Activated CD8-positive, alpha-beta memory T cell treated with anti-CD3 and anti-CD28 coated beads, Interleukin-2, amount 50 U/mL, for 1 hour (primary cell): ENCODE results near the gene GGCX.

Source experiments
- DNase-seq: peaks from one replicate; pipeline ENCODE4 v3.0.0-alpha.2; 2020; ENCODE audit errors: extremely low read depth

GGCX gene

DNA sequence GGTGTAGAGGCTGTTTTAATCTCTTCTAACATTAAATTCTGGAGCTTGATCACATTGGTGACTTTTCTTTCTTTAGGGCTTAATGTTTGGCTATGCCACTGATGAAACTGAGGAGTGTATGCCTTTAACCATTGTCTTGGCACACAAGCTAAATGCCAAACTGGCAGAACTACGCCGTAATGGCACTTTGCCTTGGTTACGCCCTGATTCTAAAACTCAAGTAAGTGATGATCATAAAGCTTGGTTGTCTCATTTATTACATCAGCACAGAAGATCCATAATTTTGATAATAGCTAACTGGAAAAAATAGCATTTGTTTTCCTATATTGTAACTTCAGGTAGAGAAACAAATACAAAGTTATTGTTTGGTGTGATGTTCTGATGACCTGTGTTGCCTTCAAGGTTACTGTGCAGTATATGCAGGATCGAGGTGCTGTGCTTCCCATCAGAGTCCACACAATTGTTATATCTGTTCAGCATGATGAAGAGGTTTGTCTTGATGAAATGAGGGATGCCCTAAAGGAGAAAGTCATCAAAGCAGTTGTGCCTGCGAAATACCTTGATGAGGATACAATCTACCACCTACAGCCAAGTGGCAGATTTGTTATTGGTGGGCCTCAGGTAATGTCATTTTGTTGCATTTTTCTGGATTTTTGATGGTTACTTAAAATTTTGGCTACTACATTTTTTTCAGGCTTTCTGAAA is 19.4 kb downstream of the GGCX start:
- no peak for DNase-seq

DNA sequence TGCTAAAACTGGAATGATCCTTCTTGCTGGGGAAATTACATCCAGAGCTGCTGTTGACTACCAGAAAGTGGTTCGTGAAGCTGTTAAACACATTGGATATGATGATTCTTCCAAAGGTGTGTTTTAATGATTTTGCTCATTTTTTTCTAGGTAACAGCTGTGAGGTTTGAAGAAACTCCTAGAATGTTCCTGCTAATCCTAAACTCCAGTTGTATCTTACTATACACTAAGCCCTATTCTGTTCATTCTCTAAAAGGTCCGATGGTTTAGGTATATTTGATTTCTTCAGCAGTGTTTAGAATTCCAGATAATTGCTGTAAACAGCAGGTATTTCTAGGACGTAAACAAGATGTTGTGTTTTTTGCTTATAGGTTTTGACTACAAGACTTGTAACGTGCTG is 20.0 kb downstream of the GGCX start:
- no peak for DNase-seq

DNA sequence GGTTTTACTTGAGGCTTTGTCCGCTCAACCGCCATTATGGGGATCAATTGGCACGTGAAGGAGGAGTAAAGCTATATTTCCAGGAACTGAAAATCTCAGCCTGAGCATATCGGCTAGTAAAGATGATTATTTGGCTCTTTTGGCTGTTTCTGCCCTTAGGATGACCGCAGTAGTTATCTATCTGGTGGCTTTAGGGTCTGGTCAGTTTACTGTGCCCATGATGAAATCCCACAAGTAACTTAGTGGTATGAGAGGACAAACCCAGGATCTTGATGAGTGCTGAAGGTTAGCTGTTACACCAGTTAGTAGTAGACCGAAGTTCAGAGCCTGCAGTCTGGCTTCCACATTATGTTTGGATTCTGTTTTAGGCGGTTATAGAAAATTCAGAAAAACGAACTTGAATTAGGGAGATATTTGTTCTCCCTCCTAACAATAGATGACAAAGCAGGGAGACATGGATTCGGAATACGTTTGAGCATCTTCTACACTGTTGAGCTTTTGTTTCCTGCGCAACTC is 21.1 kb downstream of the GGCX start:
- no peak for DNase-seq

DNA sequence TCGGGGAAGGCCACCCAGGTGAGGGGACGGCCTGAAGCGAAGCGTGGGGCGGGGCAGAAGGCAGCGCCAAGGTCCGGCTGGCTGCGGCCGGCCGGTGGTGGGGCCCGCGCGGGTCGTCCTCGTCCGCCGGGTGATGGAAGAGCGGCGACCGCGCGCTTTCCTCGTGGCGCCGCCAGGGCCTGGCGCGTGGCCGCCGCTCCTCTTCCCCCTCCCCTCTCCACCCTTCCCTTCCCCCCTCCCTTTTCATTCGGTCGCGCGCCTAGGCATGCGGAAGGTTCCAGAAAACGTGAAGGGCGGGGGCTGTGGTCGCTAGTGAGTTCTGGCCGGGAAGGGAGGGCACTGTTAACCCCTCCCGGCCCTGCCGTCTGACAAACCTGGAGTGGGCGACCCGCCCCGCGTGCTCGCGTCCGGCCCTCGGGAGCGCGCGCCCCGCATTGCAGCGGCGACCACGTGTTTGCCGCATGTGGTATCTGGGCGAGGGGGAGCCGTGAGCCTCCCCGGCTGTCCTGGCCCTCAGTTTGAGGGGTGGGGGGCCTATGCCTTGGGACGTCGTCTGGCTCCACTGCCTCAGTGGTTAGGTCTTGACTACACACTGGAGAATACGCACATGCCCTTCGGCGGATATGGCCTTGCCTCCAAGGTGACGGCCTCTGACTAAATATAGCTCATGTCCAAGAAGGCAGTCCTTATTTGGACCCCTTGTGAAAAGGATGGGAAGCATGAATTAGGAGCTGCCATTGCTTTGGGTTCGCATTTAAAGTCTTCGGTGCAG is 21.7 kb downstream of the GGCX start:
- DNase-seq = no peak

DNA sequence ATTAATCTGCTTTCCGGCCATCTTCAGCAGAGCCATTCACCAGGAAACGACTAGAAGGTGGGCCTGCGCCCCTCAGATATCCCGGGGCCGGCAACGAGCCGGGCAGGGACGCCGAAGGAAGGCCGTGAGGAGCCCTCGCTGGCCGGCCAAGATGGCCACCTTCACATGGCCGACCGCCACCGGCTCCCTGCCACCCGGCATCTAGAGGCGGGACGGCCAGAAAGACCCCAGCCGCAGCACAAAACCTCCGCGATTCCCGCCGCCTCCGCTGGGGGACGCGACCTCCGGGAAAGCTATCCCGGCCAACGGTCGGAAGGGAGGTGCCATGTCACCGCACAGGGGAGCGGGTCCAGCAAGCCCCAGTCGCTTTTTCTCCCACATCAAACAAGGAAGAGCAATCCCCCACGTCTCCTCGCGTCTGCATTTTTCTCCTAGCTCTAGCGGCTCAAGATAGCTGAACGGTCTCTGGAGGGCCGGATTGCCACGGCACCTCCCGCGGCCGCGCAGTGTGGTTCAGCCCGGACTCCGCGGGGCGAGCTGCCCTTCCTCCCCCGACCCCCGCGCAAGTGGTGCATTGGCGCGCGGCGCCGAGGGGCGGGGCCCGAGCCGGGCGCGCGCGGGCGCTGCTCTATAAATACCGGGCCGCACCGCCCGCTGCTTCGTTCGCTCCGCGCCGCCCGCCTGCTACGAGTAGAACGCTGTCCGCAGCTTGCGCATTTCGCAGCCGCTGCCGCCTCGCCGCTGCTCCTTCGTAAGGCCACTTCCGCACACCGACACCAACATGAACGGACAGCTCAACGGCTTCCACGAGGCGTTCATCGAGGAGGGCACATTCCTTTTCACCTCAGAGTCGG is 22.6 kb downstream of the GGCX start, which contains the start of gene MAT2A:
TSS of gene MAT2A (plus strand) at position 662 of the 854 bp plus-strand sequence. CDS start at position 782, 120 bp downstream.
- DNase-seq = peak; percentile 65

DNA sequence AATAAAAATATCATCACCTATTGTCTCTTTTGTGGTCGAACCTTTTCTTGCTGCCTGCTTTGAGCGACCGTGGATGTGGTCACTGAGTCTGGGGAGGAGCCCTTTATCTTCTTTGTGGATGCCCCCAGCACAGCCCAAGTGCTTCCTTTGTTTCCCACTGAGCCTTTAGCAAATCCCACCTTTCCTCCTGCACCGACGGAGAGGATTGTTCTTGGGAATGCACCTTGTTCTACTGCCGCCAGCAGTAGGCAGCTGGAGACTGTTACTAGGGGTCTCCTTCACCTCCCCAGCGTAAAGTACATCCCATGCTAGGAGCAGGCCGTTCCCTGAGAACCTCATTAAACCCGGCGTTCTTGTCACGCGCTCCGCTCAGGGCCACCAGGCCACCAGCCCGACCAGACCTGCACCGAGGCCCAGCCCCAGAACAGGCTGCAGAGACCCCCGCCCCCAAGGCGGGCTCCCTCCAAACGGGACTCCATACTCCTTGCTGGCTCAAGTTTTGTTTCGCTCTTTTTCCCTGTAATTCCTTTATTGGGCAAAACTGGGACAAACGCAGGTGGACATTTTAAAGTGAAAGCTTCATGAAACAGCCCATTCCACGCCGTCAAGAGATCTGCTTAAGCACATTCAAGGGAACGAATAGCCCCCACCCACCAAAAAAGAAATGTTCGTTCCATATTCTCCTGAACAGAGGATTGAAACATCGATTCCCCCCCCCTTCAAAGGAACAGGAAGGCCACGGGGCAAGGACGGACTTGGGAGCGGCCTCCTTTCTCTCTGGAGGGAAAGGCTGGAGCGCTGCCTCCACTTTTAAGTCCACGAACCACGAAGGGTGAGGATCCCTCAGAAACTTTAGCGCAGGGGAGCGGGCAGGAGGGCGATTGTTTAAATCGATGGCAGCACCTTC is 23.4 kb downstream of the GGCX start:
- DNase-seq = no peak

DNA sequence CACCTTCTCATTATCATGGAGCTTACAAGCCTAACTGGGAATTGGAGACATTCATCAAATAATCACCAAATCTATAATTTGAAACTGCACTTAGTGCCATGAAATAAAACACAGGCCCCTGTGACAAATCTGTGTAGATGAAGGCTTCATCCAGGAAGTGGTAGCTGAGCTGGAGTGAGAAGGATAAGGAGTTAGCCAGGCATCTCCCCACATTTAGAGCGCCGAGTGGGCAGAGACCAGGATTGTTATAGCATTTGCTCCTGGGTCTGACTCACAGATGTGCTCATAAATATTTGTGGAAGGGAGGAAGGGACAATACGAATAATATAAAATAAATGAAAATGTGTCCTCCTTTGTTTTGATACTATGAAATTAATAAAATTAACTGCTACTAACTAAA is 24.8 kb downstream of the GGCX start:
- no peak for DNase-seq

DNA sequence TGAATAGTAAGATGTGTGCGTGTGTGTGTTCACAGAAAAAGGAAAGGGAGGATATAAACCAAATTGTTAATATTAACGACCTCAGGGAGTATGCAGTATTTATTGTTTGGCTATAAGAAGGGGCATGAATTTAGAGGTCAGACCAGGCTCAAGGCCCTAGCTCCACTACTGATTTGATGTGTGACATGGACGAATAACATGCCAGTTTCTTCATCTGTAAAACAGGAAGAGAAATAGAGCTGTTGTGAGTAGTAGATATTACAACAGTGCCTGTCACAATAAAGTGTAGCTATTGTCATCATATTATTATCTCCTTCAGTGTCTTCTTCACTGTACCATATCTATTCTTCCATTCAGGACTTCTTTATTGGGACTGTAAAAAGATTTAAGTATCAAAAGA is 26.4 kb downstream of the GGCX start:
- no peak for DNase-seq

DNA sequence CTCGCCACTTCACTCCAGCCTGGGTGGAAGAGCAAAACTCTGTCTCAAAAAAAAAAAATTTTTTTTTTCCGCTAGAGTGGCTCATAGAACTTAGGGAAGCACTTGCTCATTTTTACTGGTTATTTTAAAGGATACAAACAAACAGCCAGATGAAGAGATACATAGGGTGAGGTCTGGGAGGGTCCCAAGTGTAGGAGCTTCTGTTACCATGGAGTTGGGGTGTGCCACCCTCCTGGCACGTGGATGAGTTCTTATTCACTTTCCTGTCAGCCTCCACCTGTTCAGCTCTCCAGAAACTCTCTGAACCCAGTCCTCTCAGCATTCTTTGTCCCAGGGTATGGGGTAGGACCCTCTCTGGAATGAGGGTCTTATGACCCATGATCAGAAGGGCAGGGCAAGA is 27.2 kb downstream of the GGCX start:
- no peak for DNase-seq

DNA sequence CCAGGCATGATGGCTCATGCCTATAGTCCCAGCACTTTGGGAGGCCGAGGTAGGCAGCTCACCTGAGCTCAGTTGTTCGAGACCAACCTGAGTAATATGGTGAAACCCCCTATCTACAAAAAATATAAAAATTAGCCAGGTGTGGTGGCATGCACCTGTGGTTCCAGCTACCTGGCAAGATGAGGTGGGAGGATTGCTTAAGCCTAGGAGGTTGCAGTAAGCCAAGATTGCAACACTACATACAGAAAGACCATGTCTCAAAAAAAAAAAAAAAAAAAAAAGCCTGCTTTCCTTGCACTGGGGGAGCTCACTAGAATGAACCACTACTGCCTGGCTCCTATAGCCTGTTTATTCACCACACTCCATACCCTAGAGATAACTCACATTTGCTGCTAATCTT is 29.7 kb downstream of the GGCX start:
- no peak for DNase-seq

DNA sequence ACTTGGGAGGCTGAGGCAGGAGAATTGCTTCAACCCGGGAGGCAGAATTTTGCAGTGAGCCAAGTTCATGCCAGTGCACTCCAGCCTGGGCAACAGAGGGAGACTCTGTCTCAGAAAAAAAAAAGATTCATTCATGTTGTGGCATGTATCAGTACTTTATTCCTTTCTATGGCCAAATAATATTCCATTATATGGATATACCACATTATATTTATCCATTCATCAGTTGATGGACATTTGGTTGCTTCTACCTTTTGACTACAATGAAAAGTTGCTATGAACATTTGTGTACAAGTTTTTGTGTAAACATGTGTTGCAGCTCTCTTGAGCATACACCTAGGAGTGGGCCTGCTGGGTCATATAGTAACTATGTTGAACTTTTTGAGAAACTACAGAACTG is 31.5 kb downstream of the GGCX start:
- no peak for DNase-seq

DNA sequence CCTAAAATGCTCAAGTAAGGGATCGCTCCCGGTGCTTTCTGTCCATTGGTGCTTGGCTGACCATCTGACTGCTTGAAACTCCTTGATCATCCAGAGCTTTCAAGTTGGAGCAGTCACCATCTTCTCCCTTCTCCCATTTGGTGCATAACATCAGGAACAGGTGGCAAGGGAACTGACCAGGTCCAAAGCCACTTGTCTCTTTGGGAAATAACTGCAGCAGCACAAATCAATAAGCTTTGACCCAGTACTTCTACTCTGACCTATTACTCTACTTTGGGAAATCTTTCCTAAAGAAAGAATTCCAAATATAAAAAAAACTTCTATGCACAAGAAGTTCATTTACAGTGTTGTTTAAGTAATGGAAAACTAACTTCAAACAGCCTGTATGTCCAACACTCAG is 32.9 kb downstream of the GGCX start:
- no peak for DNase-seq

DNA sequence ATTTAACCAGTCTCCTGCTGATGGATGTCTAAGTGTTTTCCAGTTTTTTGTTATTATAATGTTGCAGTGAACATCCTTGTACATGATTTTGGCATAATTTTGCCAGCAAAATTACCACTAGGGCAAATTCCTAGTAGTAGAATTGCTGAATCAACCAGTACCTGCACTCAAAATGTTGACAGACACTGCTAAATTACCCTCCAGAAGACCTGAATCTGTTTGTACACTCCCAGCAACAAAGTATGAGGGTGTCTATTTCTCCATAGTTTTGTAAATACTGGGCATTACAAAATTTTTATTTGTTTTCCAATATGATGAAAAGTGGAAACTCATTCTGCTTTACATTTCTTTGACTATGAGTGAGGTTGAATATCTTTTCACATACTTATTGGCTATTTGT is 33.5 kb downstream of the GGCX start:
- DNase-seq = no peak

DNA sequence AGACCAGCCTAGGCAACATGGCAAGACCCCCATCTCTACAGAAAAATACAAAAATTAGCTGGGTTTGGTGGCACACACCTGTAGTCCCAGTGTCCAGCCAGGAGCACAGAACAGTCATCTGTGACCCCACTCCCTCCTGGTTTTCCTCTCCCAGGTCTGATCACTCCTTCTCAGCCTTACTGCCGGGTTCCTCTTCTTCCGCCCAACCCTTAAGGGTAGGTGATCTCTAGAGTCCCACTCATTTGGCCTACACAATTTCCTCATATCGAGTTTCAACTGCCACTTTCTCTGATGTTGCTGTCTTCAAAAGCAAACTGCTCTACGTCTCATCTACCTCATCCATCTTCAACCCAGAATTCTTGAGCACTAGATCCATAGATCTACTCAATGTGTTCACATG is 35.7 kb downstream of the GGCX start:
- DNase-seq = no peak

DNA sequence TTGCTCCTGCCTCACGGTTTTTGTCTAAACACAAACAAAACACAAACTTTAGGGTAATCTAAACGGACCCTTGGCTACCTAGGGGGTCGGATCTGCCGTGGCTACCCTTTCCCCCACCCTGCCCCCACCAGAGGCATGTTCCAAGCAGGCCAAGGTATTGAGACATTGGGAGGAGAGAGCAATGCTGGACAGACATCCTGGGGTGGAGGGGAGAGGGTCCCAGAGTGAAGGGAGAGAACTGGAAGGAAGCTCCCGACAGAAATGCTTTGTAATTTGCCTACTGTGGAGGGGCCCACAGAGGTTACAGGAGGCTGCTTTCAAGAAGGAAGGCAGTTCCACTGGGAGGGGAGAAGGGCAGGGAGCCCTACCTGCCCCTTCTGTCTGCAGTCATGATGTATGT is 36.3 kb downstream of the GGCX start:
- no peak for DNase-seq

DNA sequence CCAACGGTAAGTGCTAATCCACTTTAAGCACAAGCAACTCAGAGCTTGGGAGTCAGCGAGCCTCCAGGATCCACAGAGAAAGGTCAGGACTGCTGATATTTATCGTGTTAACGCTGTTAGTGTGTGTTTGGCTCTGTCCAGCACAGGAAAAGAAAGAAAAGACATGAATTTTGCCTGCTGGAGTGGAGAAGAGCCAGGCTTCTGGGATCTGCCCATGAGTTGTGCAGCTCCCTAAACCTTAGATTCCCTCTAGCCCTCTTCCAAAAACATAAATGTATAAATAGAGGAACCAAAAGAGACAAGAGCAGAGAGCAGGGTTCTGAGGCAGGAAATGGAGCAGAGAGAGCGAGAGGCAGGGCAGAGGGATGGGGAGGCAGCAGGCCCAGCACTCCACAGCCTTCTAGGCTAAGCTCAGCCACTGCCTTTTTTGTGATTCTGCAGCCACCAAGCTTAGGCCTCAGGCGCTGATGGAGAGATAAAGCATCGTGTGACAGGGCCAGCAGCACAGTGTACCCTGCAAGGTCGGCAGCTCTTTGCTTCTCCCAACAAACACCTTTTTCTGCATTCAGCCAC is 36.9 kb downstream of the GGCX start:
- DNase-seq = no peak

DNA sequence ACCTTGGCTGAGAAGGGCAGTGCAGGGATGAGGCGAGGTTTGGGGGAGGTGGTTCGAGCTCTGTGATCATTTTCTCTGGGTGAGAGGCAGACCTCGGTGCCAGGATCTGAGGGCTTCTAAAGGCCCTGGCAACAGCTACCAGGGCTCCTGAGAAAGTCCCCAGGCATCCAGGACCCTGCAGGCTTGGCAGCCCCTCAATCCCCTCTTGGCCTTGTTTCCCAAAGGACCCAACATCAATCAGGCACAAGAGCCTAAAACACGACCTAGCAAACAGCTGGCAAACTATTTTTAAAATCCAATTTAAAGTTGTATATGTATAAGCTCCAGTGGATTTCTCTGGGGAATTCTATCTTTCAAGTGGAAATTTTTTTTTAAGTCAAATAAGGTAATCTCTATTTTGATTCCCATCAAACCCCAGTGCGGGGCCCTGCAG is 37.4 kb downstream of the GGCX start:
- no peak for DNase-seq

DNA sequence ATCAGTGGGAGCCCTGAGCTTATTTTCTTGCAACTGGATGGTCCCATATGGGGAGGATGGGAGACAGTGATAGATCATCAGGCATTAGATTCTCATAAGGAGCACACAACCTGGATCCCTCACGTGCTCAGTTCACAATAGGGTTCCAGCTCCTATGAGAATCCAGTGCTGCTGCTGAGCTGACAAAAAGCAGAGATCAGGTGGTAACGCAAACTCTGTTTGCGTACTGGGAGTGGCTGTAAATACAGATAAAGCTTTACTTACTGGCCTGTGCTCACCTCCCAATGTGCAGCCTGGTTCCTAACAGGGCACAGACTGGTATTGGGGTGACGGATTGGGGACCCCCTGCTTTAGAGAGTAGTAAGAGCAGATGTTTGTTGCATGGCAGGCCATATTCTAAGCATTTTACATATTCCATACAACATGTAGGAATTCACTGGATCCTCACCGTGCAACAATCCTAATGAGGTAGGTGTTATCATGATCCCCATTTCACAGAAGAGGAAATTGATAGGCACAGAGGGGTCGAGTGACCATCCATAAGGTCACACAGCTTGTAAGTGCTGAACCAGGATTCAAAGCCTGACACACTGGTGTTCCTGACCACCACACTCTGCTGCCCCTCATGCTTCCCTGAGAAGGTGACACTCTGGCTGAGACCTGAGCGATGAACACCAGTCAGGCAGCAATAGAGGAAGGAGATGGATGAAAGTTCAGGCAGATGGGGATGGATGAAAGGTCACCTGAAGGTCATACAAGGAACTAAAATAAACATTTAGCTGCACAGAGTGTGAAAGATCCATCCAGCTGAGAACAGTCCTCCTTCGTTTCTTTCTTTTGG is 38.0 kb downstream of the GGCX start:
- no peak for DNase-seq

DNA sequence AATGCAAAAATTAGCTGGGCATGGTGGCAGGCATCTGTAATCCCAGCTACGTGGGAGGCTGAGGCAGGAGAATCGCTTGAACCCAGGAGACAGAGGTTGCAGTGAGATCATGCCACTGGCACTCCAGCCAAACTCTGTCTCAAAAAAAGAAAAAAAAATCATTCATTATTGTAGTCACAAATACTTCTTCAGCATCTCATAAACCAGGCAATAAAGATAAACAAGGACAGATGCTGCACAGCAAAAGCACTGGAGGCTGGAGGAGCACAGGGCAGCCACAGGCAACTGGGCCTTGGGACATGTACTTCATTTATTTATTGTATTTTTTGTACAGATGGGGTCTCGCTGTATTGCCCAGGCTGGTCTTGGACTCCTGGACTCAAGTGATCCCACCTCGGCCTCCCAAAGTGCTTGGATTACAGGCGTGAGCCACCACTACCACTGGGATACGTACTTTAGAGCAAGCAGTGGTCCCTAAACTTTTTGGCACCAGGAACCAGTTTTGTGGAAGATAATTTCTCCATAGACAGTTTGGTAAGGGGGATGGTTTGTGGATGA is 39.1 kb downstream of the GGCX start:
- no peak for DNase-seq
